Natural killer cell (primary cell): Measurements from ENCODE around the gene AOAH. TPM values are rescaled to one million over a fixed set of nuclear protein-coding genes. Genes with fewer than 3 reads are reported as not detected.
A peak's percentile ranks its signal among the peaks of the same experiment; 100 is the strongest.
"Not testable (repeated sequence)": the region's sequence is repeated elsewhere in the genome, so short reads cannot be mapped to it uniquely, and the experiment has no call there.

Experiments
- ATAC-seq, 3 donors: fragments of 150-1000 bp in 2 of 3; fragments of 200-7000 bp in 1 of 3; cut with Tn5 transposase; 1 replicate in 1 of 3; 2 replicates in 2 of 3; pipeline ENCODE4 v1.10.0; 2021; ENCODE audit warnings: mild to moderate bottlenecking in 2 of 3, moderate library complexity in 2 of 3
- DNase-seq, 2 donors: peaks; one replicate each; pipeline versions ENCODE4 v3.0.0 to v3.0.0-alpha.2; 2013 to 2021; ENCODE audit warnings: mixed read lengths in 1 of 2
- H3K27ac ChIP-seq: one replicate; pipeline ENCODE4 v1.5.1; 2013; ENCODE audit warnings: mild to moderate bottlenecking, low read length
- H3K27me3 ChIP-seq: one replicate; pipeline ENCODE4 v1.6.1; 2013; ENCODE audit warnings: low read length; ENCODE audit not compliant: control insufficient read depth, insufficient read depth
- H3K36me3 ChIP-seq: one replicate; pipeline ENCODE4 v1.6.1; 2013; ENCODE audit warnings: low read length; ENCODE audit not compliant: control insufficient read depth, insufficient read depth
- H3K4me1 ChIP-seq: one replicate; pipeline ENCODE4 v1.6.1; 2013; ENCODE audit warnings: low read length; ENCODE audit not compliant: control insufficient read depth, insufficient read depth
- H3K4me3 ChIP-seq: one replicate; pipeline ENCODE4 v1.5.1; 2013; ENCODE audit warnings: low read length
- H3K9me3 ChIP-seq: one replicate; pipeline ENCODE4 v1.6.1; 2013; ENCODE audit warnings: low read length; ENCODE audit not compliant: control insufficient read depth, insufficient read depth
- H3K27ac Mint-ChIP-seq, 2 donors: one replicate each; pipeline ENCODE4 v1.8.0; 2022; ENCODE audit warnings: mild to moderate bottlenecking in 2 of 2, mixed read lengths in 2 of 2, moderate library complexity in 1 of 2
- H3K27me3 Mint-ChIP-seq, 2 donors: one replicate each; pipeline ENCODE4 v1.8.0; 2022; ENCODE audit warnings: low read depth in 2 of 2, mixed read lengths in 2 of 2
- H3K36me3 Mint-ChIP-seq: one replicate; pipeline ENCODE4 v1.8.0; 2022; ENCODE audit warnings: mixed read lengths
- H3K4me1 Mint-ChIP-seq, 2 donors: one replicate each; pipeline ENCODE4 v1.8.0; 2022; ENCODE audit warnings: mixed read lengths in 2 of 2
- H3K4me3 Mint-ChIP-seq: one replicate; pipeline ENCODE4 v1.8.0; 2022; ENCODE audit warnings: mild to moderate bottlenecking, moderate library complexity, mixed read lengths
- H3K9me3 Mint-ChIP-seq, 2 donors: one replicate each; pipeline ENCODE4 v1.8.0; 2022; ENCODE audit warnings: mixed read lengths in 2 of 2
- CTCF ChIP-seq: fragments of 200-600 bp; IDR thresholded peaks from one replicate; pipeline ENCODE4 v1.8.0; 2022; ENCODE audit warnings: antibody characterized with exemption
- WGBS: methylation state at CpG from one replicate; pipeline ENCODE4 v1.1.7; 2013; ENCODE audit warnings: missing lambda C conversion rate; ENCODE audit not compliant: insufficient coverage; 5-methylcytosine and 5-hydroxymethylcytosine counted together
- intact Hi-C: fragments of 100-400 bp; cut with micrococcal nuclease; formaldehyde crosslinking; loops from one replicate; pipeline ENCODE4 v1.14.2; 2022
- total RNA-seq, 4 donors: library from RNA; stranded (reverse); fragments of 120-200 nt in 1 of 4; gene quantifications; one replicate each; pipeline versions ENCODE4 v1.2.3 to v1.2.4, GENCODE V29; 2013 to 2022

AOAH gene
- total RNA-seq, 3 donors from 2014 or later (not counting 1 experiment from before 2014, with no cell fraction given): 263 to 403 (median 312) TPM

- intact Hi-C loops: no loop called here
These were observed 16.8 kb downstream of the AOAH start for GRCh38 chr7:36707465-36707864.

GRCh38 chr7:36703860-36704259 lies 20.4 kb downstream of the AOAH start:
- H3K4me1 ChIP-seq, H3K4me3 ChIP-seq, H3K9me3 ChIP-seq, intact Hi-C loops, H3K27me3 Mint-ChIP-seq, H3K27ac ChIP-seq, H3K27me3 ChIP-seq, DNase-seq: not testable (repeated sequence)
- peak in 2 of 3 donors; percentile 62 to 71 for ATAC-seq
- H3K4me1 Mint-ChIP-seq: peaks cover 95% of the 10 kb centered on the region in 2 donors
- WGBS: 56% methylated on average over 4 of the region's 5 CpGs
- H3K9me3 Mint-ChIP-seq: peaks cover under 1 to 10% of the 10 kb centered on the region in 2 donors
- H3K4me3 Mint-ChIP-seq: peak overlapping the region; percentile 79
- H3K36me3 Mint-ChIP-seq: peaks cover 54% of the 10 kb centered on the region
- peaks cover 15% of the 10 kb centered on the region for H3K36me3 ChIP-seq
- H3K27ac Mint-ChIP-seq: peak overlapping the region; percentile 91 to 97

More at GRCh38 chr7:36707465-36707864, 16.8 kb downstream of the AOAH start:
- ATAC-seq: no peak
- Histone ChIP-seq H3K4me3 (no peak overlapping the region), H3K4me1 (peaks cover 26% of the 10 kb centered on the region), H3K9me3 (peaks cover 2% of the 10 kb centered on the region), H3K36me3 (peaks cover 29% of the 10 kb centered on the region), H3K27me3 (no peaks in the 10 kb centered on the region), H3K27ac (no peak overlapping the region)
- H3K9me3 Mint-ChIP-seq: peaks cover 0 to 10% of the 10 kb centered on the region in 2 donors
- H3K4me3 Mint-ChIP-seq: no peak overlapping the region
- no peak for TF ChIP-seq CTCF
- 80% methylated on average over 3 of the region's 3 CpGs for WGBS
- peaks cover 78% of the 10 kb centered on the region for H3K36me3 Mint-ChIP-seq
- peak overlapping the region; percentile 91 to 97 for H3K27ac Mint-ChIP-seq
- DNase-seq: no peak
- peaks cover 95 to 98% of the 10 kb centered on the region in 2 donors for H3K4me1 Mint-ChIP-seq
- no peaks in the 10 kb centered on the region for H3K27me3 Mint-ChIP-seq

GRCh38 chr7:36692456-36692855 lies 31.8 kb downstream of the AOAH start:
- peak in 2 of 3 donors; percentile 74 to 81 for ATAC-seq
- H3K27ac ChIP-seq: peak overlapping the region; percentile 69

DNA sequence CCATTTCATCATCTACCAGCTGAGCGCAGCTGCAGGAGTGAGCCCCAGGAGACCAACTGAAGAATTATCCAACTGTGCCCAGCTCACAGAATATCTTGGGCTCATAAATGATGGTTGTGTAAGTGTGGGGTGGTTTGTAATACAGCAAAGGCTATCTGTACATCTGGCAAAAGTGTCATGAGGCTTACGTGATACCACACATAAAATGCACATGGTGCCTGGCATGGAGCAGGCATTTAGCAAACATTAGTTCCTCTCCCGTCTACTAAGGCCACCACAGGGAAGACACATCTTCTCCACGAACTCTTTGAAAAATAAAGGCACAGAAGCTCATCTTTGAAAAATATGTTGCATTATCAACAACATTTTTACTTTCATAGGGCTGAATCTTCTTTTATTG lies 32.3 kb downstream of the AOAH start:
- TF ChIP-seq CTCF: no peak
- WGBS: 75% methylated on average over 4 of the region's 4 CpGs
- H3K27me3 Mint-ChIP-seq: no peaks in the 10 kb centered on the region
- Histone ChIP-seq H3K9me3 (no peaks in the 10 kb centered on the region), H3K4me3 (no peak overlapping the region), H3K4me1 (peaks cover 35% of the 10 kb centered on the region), H3K27me3 (no peaks in the 10 kb centered on the region), H3K27ac (peak overlapping the region; percentile 69), H3K36me3 (peaks cover 29% of the 10 kb centered on the region)
- peak overlapping the region; percentile 77 for H3K4me3 Mint-ChIP-seq
- DNase-seq: no peak
- peaks cover 13% of the 10 kb centered on the region for H3K36me3 Mint-ChIP-seq
- H3K27ac Mint-ChIP-seq: peak overlapping the region; percentile 92 to 97
- H3K4me1 Mint-ChIP-seq: peaks cover 57 to 60% of the 10 kb centered on the region in 2 donors
- intact Hi-C loops: no loop called here
- ATAC-seq: peak in 1 of 3 donors; percentile 20
- no peaks in the 10 kb centered on the region for H3K9me3 Mint-ChIP-seq

More at GRCh38 chr7:36692456-36692855, 31.8 kb downstream of the AOAH start:
- TF ChIP-seq CTCF: no peak
- H3K36me3 ChIP-seq: peaks cover 24% of the 10 kb centered on the region
- H3K27ac Mint-ChIP-seq: peak overlapping the region; percentile 92 to 97
- H3K4me3 Mint-ChIP-seq: peak overlapping the region; percentile 77
- H3K4me1 Mint-ChIP-seq: peaks cover 57 to 59% of the 10 kb centered on the region in 2 donors
- peaks cover 13% of the 10 kb centered on the region for H3K36me3 Mint-ChIP-seq
- H3K9me3 ChIP-seq: no peaks in the 10 kb centered on the region
- no peak overlapping the region for H3K4me3 ChIP-seq
- 32% methylated on average over 5 of the region's 5 CpGs for WGBS
- intact Hi-C loops: no loop called here
- no peaks in the 10 kb centered on the region for H3K9me3 Mint-ChIP-seq
- H3K27me3 Mint-ChIP-seq: no peaks in the 10 kb centered on the region
- peak in 1 of 2 donors; percentile 43 for DNase-seq
- peaks cover 32% of the 10 kb centered on the region for H3K4me1 ChIP-seq
- H3K27me3 ChIP-seq: no peaks in the 10 kb centered on the region
